NCI-H128 (cell line): Measurements from ENCODE around the gene VPS26C.

Source experiments
- DNase-seq: peaks from one replicate; lab custom pipeline; 2025; ENCODE audit not compliant: unreplicated experiment; lab: John Stamatoyannopoulos, UW

Gene VPS26C

GRCh38 chr21:37266515-37267221, 466 bp downstream of the VPS26C start:
- DNase-seq, result peak; percentile 54

- DNase-seq, result no peak
These were observed 2.3 kb downstream of the VPS26C start for GRCh38 chr21:37264808-37265207.

- no peak for DNase-seq
These were observed 3.1 kb downstream of the VPS26C start for GRCh38 chr21:37263827-37264600.

- no peak for DNase-seq
These were observed 7.7 kb downstream of the VPS26C start for GRCh38 chr21:37259426-37259825.

GRCh38 chr21:37257967-37258877, 8.9 kb downstream of the VPS26C start:
- DNase-seq, result peak; percentile 62

- DNase-seq, result no peak
These were observed 9.6 kb downstream of the VPS26C start for GRCh38 chr21:37257511-37257966.

GRCh38 chr21:37253991-37254390, 13.1 kb downstream of the VPS26C start:
- DNase-seq, result no peak

- no peak for DNase-seq
These were observed 15.9 kb downstream of the VPS26C start for GRCh38 chr21:37251294-37251634.

- DNase-seq, result no peak
These were observed 17.8 kb downstream of the VPS26C start for GRCh38 chr21:37249112-37249904.

GRCh38 chr21:37248298-37248697, 18.8 kb downstream of the VPS26C start:
- no peak for DNase-seq

- DNase-seq, result no peak
These were observed 22.0 kb downstream of the VPS26C start for GRCh38 chr21:37245151-37245550.

GRCh38 chr21:37244501-37245095, 22.5 kb downstream of the VPS26C start:
- no peak for DNase-seq

GRCh38 chr21:37243961-37244360, 23.2 kb downstream of the VPS26C start:
- no peak for DNase-seq

- no peak for DNase-seq
These were observed 25.7 kb downstream of the VPS26C start for GRCh38 chr21:37241426-37241825.

- no peak for DNase-seq
These were observed 26.2 kb downstream of the VPS26C start for GRCh38 chr21:37240978-37241377.

- no peak for DNase-seq
These were observed 29.4 kb downstream of the VPS26C start for GRCh38 chr21:37237764-37238163.

GRCh38 chr21:37237346-37237745, 29.8 kb downstream of the VPS26C start:
- no peak for DNase-seq

GRCh38 chr21:37233551-37234146, 33.5 kb downstream of the VPS26C start:
- DNase-seq, result no peak

GRCh38 chr21:37232274-37233018, 34.7 kb downstream of the VPS26C start:
- no peak for DNase-seq
